Activated naive CD4-positive, alpha-beta T cell treated with anti-CD3 and anti-CD28 coated beads for 36 hours (primary cell): ENCODE results near the gene UGGT1. TPM values are rescaled to one million over a fixed set of nuclear protein-coding genes. Genes with fewer than 3 reads are reported as not detected.

Source experiments
- CTCF ChIA-PET: fragments of 350-600 bp; sonication (Branson Sonifier 250); formaldehyde crosslinking; loops from one replicate; lab custom pipeline; 2021; ENCODE audit warnings: antibody characterized with exemption; lab: Charles Lee
- DNase-seq: peaks from one replicate; pipeline ENCODE4 v3.0.0-alpha.2; 2020
- H3K27ac Mint-ChIP-seq: one replicate; pipeline ENCODE4 v1.8.0; 2021; ENCODE audit warnings: mild to moderate bottlenecking, mixed read lengths
- H3K27me3 Mint-ChIP-seq: one replicate; pipeline ENCODE4 v1.8.0; 2021; ENCODE audit warnings: low read depth, mixed read lengths
- H3K36me3 Mint-ChIP-seq: one replicate; pipeline ENCODE4 v1.8.0; 2021; ENCODE audit warnings: low read depth, mixed read lengths
- H3K4me1 Mint-ChIP-seq: one replicate; pipeline ENCODE4 v1.8.0; 2021; ENCODE audit warnings: low read depth, mixed read lengths
- H3K4me3 Mint-ChIP-seq: one replicate; pipeline ENCODE4 v1.8.0; 2021; ENCODE audit warnings: mild to moderate bottlenecking, moderate library complexity, mixed read lengths
- H3K9me3 Mint-ChIP-seq: one replicate; pipeline ENCODE4 v1.8.0; 2021; ENCODE audit warnings: mixed read lengths
- intact Hi-C: fragments of 100-400 bp; cut with micrococcal nuclease; formaldehyde crosslinking; loops from one replicate; pipeline ENCODE4 v1.15.1; 2023
- total RNA-seq, 2 experiments: library from RNA; stranded (reverse); gene quantifications; one replicate each; pipeline ENCODE4 v1.2.3, GENCODE V29; 2021

The UGGT1 gene
- total RNA-seq, 2 experiments from 2014 or later, result 37.3 to 40.1 TPM

GRCh38 chr2:128180031-128180430 lies 89.0 kb downstream of the UGGT1 start:
- no peak for DNase-seq
- CTCF ChIA-PET, result interaction anchor here (0.6 kb wide), 1 partner anchor 696 kb away, joined by 3 read pairs; no protein-coding TSS in a partner anchor
- no peak overlapping the region for H3K27ac Mint-ChIP-seq
- no peaks in the 10 kb centered on the region for H3K4me1 Mint-ChIP-seq
- no peaks in the 10 kb centered on the region for H3K27me3 Mint-ChIP-seq
- H3K36me3 Mint-ChIP-seq, result peaks cover 49% of the 10 kb centered on the region
- intact Hi-C loops, result no loop called here
- no peak overlapping the region for H3K4me3 Mint-ChIP-seq
- no peaks in the 10 kb centered on the region for H3K9me3 Mint-ChIP-seq

GRCh38 chr2:128185576-128185975 lies 94.6 kb downstream of the UGGT1 start:
- no peak overlapping the region for H3K4me3 Mint-ChIP-seq
- DNase-seq, result no peak
- intact Hi-C loops, result no loop called here
- no peaks in the 10 kb centered on the region for H3K27me3 Mint-ChIP-seq
- CTCF ChIA-PET, result no interaction called here
- H3K9me3 Mint-ChIP-seq, result no peaks in the 10 kb centered on the region
- no peaks in the 10 kb centered on the region for H3K4me1 Mint-ChIP-seq
- no peak overlapping the region for H3K27ac Mint-ChIP-seq
- peaks cover 48% of the 10 kb centered on the region for H3K36me3 Mint-ChIP-seq

- CTCF ChIA-PET, result no interaction called here
- H3K9me3 Mint-ChIP-seq, result no peaks in the 10 kb centered on the region
- intact Hi-C loops, result no loop called here
- peaks cover 45% of the 10 kb centered on the region for H3K36me3 Mint-ChIP-seq
- H3K4me1 Mint-ChIP-seq, result no peaks in the 10 kb centered on the region
- H3K27ac Mint-ChIP-seq, result no peak overlapping the region
- H3K4me3 Mint-ChIP-seq, result no peak overlapping the region
- no peaks in the 10 kb centered on the region for H3K27me3 Mint-ChIP-seq
- no peak for DNase-seq
Observed at GRCh38 chr2:128187032-128187654, 96.1 kb downstream of the UGGT1 start.

- DNase-seq, result no peak
- no peaks in the 10 kb centered on the region for H3K9me3 Mint-ChIP-seq
- H3K36me3 Mint-ChIP-seq, result peaks cover 23% of the 10 kb centered on the region
- no peak overlapping the region for H3K27ac Mint-ChIP-seq
- peaks cover 33% of the 10 kb centered on the region for H3K4me1 Mint-ChIP-seq
- no peak overlapping the region for H3K4me3 Mint-ChIP-seq
- intact Hi-C loops, result no loop called here
- H3K27me3 Mint-ChIP-seq, result no peaks in the 10 kb centered on the region
- CTCF ChIA-PET, result no interaction called here
Observed at GRCh38 chr2:128195435-128195984, 104.5 kb downstream of the UGGT1 start.

- Mint-ChIP-seq H3K27me3 (no peaks in the 10 kb centered on the region), H3K4me1 (peaks cover 33% of the 10 kb centered on the region), H3K9me3 (no peaks in the 10 kb centered on the region), H3K27ac (peak overlapping the region; percentile 9), H3K36me3 (peaks cover 18% of the 10 kb centered on the region), H3K4me3 (no peak overlapping the region)
- intact Hi-C loops, result loop anchor here (2.0 kb wide), 1 partner anchor 37 kb away; no protein-coding TSS in a partner anchor
- CTCF ChIA-PET, result interaction anchor here (0.6 kb wide), 1 partner anchor 38 kb away, joined by 3 read pairs; no protein-coding TSS in a partner anchor
- no peak for DNase-seq
Observed at GRCh38 chr2:128196026-128196425, 105.0 kb downstream of the UGGT1 start.

- Mint-ChIP-seq H3K4me3 (no peak overlapping the region), H3K4me1 (peaks cover 33% of the 10 kb centered on the region), H3K27ac (peak overlapping the region; percentile 9), H3K36me3 (peaks cover 14% of the 10 kb centered on the region), H3K27me3 (no peaks in the 10 kb centered on the region), H3K9me3 (no peaks in the 10 kb centered on the region)
- intact Hi-C loops, result loop anchor here (2.0 kb wide), 1 partner anchor 36 kb away; no protein-coding TSS in a partner anchor
- CTCF ChIA-PET, result interaction anchor here (0.6 kb wide), 1 partner anchor 38 kb away, joined by 3 read pairs; no protein-coding TSS in a partner anchor
- peak; percentile 33 for DNase-seq
Observed at GRCh38 chr2:128196471-128196931, 105.5 kb downstream of the UGGT1 start.

- intact Hi-C loops, result loop anchor here (2.0 kb wide), 1 partner anchor 36 kb away; no protein-coding TSS in a partner anchor
- Mint-ChIP-seq H3K27me3 (no peaks in the 10 kb centered on the region), H3K27ac (no peak overlapping the region), H3K4me3 (no peak overlapping the region), H3K4me1 (peaks cover 33% of the 10 kb centered on the region), H3K9me3 (no peaks in the 10 kb centered on the region), H3K36me3 (peaks cover 14% of the 10 kb centered on the region)
- peak; percentile 28 for DNase-seq
- CTCF ChIA-PET, result interaction anchor here (0.7 kb wide), 1 partner anchor 1664 kb away, joined by 3 read pairs; no protein-coding TSS in a partner anchor
Observed at GRCh38 chr2:128197059-128197458, 106.1 kb downstream of the UGGT1 start.

GRCh38 chr2:128198656-128199055 lies 107.7 kb downstream of the UGGT1 start:
- Mint-ChIP-seq H3K4me3 (no peak overlapping the region), H3K27ac (no peak overlapping the region), H3K4me1 (peaks cover 30% of the 10 kb centered on the region), H3K36me3 (peaks cover 10% of the 10 kb centered on the region), H3K9me3 (no peaks in the 10 kb centered on the region), H3K27me3 (no peaks in the 10 kb centered on the region)
- intact Hi-C loops, result no loop called here
- no peak for DNase-seq
- CTCF ChIA-PET, result no interaction called here

- H3K27ac Mint-ChIP-seq, result no peak overlapping the region
Observed at GRCh38 chr2:128199141-128199540, 108.1 kb downstream of the UGGT1 start.

GRCh38 chr2:128202791-128203190 lies 111.8 kb downstream of the UGGT1 start:
- no peak overlapping the region for H3K4me3 Mint-ChIP-seq

More at GRCh38 chr2:128199141-128199540, 108.1 kb downstream of the UGGT1 start:
- no peak for DNase-seq
- no peaks in the 10 kb centered on the region for H3K9me3 Mint-ChIP-seq
- H3K4me3 Mint-ChIP-seq, result no peak overlapping the region
- peaks cover 10% of the 10 kb centered on the region for H3K36me3 Mint-ChIP-seq
- CTCF ChIA-PET, result no interaction called here
- intact Hi-C loops, result no loop called here
- peaks cover 28% of the 10 kb centered on the region for H3K4me1 Mint-ChIP-seq
- H3K27me3 Mint-ChIP-seq, result no peaks in the 10 kb centered on the region

GRCh38 chr2:128206245-128206644 lies 115.2 kb downstream of the UGGT1 start:
- peaks cover 2% of the 10 kb centered on the region for H3K9me3 Mint-ChIP-seq
- no peak overlapping the region for H3K4me3 Mint-ChIP-seq
- H3K4me1 Mint-ChIP-seq, result no peaks in the 10 kb centered on the region
- no peak for DNase-seq
- no peak overlapping the region for H3K27ac Mint-ChIP-seq
- CTCF ChIA-PET, result interaction anchor here (1.0 kb wide), 1 partner anchor 172 kb away, joined by 3 read pairs; no protein-coding TSS in a partner anchor
- H3K27me3 Mint-ChIP-seq, result no peaks in the 10 kb centered on the region
- intact Hi-C loops, result no loop called here
- H3K36me3 Mint-ChIP-seq, result peaks cover 1% of the 10 kb centered on the region

More at GRCh38 chr2:128202791-128203190, 111.8 kb downstream of the UGGT1 start:
- intact Hi-C loops, result no loop called here
- no peaks in the 10 kb centered on the region for H3K27me3 Mint-ChIP-seq
- H3K27ac Mint-ChIP-seq, result no peak overlapping the region
- CTCF ChIA-PET, result no interaction called here
- H3K4me1 Mint-ChIP-seq, result no peaks in the 10 kb centered on the region
- no peak for DNase-seq
- H3K36me3 Mint-ChIP-seq, result no peaks in the 10 kb centered on the region
- peaks cover 2% of the 10 kb centered on the region for H3K9me3 Mint-ChIP-seq

GRCh38 chr2:128208023-128208422 lies 117.0 kb downstream of the UGGT1 start:
- intact Hi-C loops, result no loop called here
- no peak for DNase-seq
- peaks cover 2% of the 10 kb centered on the region for H3K9me3 Mint-ChIP-seq
- peaks cover 1% of the 10 kb centered on the region for H3K36me3 Mint-ChIP-seq
- H3K27me3 Mint-ChIP-seq, result no peaks in the 10 kb centered on the region
- no peak overlapping the region for H3K4me3 Mint-ChIP-seq
- CTCF ChIA-PET, result no interaction called here
- H3K4me1 Mint-ChIP-seq, result no peaks in the 10 kb centered on the region
- H3K27ac Mint-ChIP-seq, result no peak overlapping the region
